Brain pericyte (primary cell): Measurements from ENCODE around the gene ADH7.
A peak's percentile ranks its signal among the peaks of the same experiment; 100 is the strongest.

Source experiments
- DNase-seq: peaks from one replicate; pipeline ENCODE4 v3.0.0-alpha.2; 2012; ENCODE audit warnings: low read depth, low spot score

ADH7 gene

DNA sequence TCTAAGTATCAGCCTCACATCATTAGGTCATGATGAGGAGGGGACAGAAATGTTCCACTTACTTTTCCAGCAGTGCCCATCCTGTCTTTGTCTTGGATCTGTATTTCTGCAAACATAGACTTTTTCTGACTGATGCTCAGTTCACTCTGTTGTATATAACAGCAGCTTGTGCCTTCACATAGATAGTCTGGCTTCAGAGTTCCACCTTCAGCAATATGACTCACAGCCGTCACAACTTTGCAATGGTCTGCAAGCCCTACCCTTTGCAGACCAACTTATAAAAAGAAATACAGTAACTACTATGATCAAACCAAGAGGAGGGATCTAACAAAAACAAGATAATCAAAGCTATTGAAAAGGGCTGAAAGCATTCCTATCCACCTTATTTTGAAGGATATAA, at the start of gene ADH7:
TSS of gene ADH7 (minus strand) at position 189 of the 400 bp plus-strand sequence. CDS start at position 80, 109 bp downstream.
- no peak for DNase-seq

DNA sequence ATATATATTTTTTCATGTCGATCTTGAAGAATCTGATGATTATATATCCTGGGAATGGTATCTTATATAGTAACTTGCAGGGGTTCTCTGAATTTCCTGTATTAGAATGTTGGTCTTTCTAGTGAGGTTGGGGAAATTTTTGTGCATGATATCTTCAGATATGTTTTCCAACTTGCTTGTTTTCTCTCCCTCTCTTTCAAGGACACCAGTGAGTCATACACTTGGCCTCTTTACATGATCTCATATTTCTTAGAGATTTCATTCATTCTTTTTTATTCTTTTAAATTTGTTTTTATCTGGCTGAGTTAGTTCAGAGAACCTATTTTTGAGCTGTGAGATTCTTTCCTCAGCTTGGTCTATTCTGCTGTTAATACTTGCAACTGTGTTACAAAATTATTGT, 48.5 kb upstream of the ADH7 start:
- DNase-seq = no peak

DNA sequence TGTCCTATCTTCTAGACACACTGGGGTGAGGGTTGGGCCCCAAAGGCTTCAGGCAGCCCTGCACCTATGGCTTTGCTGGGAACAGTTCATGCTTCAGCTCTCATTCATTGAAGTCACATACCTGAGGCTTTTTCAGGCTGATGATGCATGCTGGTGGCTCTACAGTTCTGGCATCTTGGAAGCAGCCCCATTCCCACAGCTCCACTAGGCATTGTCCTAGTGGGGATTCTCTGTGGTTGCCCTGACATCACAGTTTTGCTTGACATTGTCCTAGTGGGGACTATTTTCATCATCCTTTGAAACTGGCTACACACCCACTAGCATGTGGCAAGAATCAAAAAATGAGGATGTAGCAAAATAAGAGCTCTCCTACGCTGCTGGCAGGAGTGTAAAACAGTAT, 38.0 kb upstream of the ADH7 start:
- DNase-seq = no peak

DNA sequence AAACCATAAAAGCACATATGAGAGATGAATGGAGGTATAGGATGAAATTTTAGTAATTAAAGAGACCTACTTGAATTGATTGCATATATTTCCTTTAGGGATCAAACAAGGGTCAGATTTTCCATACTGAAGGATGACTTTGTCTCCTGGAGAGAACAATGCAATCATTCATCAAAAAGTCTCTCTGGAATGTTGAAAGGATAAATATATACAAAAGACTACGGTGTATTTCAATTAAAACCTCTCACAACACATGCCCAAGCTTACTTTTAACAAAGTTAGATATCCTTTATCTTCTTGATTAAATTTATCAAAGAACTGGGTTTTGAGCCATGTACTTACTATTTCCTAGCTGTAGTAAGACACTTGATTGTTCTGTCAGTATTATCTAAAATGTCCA, 36.8 kb upstream of the ADH7 start:
- DNase-seq = no peak

DNA sequence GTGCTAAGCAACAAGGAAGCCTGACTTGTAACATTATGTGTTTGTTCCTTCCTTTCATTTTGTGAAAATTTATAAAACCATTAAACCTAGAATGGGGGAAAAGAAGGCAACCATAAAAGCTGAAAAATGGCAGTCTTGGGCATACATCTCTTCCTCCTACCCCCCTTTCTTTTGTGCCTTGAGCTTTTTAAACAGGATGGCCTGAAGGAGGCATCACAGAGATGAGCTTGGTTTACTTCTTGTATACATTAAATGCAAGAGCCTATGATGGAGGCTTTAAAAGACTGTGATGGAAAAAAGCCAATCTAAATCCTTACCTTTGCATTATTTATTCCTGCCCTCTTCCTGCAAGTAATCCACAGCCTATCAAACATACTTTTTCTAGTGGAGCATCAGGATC, 36.2 kb upstream of the ADH7 start:
- DNase-seq = no peak

DNA sequence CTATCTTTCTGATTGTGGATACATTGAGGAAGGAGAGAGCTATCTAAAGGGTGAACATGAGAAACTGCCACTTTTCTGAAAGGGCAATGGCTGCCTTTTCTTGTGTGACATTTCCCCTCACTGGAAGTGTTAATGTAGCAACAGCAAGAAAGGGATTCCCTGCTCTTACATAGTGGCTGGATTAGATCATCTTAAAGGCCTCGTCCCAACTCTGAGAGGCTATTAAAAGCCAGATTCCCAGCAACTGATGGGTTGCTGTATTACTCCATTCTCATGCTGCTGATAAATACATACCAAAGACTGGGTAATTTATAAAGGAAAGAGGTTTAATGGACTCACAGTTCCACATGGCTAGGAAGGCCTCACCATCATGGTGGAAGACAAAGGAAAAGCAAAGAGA, 33.7 kb upstream of the ADH7 start:
- DNase-seq = no peak

DNA sequence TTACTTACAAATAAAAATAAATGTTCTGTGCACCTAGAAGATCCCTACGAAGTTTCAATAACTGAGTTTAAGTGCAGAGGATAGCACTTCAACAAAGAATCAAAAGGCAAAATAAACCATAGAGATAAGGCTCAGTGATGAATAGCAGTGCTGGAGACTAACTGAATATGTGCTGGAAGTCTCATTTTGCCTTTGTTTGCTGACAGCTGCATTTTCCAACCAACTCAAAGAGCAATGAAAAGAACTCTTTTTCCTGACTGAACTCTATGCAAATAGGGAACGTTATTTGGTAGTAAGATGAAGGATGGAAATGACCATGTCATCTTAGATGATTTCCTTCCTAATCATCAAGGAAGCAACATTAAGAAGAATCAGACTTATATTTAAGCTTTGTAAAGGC, 32.7 kb upstream of the ADH7 start:
- no peak for DNase-seq

DNA sequence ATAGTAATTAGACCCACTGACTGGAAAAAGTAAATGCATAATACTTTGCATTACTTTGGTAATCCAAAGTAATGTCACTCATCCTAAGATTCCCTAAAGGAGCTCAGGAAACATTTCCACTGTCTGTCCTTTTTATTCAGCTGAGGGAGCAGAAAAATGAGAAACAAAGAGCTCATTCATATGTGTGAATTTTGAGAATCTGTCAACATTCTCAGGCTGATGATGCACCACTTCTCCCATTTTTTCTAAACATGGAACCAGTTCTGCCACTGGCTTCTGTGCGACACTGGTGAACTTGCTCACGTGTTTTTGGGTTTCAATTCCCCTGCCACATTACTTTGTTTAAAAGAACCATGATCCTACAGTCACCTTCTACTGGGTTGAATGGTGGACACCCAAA, 28.4 kb upstream of the ADH7 start:
- no peak for DNase-seq

DNA sequence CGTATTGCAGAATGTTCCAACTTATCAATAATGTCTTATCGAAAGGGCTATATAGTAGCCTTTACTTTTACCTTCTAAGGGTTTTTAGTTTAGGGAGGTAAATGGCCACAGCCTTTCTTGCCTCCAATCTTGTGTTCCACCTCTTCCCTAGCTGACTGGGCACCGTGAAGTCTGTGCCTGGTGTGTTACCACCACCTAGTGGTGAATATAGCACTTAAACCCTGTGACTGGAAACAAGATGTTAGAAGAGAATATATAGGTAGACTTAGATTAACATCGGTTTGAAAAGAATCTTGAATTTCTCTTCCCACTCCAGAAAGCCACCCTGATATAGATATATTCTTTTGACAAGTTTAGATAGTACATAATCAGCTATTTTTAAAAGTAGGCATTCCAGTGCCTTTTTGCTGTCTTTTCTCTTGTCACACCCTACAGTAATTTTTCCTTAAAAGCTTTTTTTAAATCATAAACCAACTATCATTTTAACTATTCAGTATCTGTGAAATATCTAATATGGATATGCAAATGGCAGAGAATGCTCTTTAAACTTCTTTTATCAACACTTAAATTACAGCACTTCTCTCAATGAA, 27.8 kb upstream of the ADH7 start:
- DNase-seq = peak; percentile 26

DNA sequence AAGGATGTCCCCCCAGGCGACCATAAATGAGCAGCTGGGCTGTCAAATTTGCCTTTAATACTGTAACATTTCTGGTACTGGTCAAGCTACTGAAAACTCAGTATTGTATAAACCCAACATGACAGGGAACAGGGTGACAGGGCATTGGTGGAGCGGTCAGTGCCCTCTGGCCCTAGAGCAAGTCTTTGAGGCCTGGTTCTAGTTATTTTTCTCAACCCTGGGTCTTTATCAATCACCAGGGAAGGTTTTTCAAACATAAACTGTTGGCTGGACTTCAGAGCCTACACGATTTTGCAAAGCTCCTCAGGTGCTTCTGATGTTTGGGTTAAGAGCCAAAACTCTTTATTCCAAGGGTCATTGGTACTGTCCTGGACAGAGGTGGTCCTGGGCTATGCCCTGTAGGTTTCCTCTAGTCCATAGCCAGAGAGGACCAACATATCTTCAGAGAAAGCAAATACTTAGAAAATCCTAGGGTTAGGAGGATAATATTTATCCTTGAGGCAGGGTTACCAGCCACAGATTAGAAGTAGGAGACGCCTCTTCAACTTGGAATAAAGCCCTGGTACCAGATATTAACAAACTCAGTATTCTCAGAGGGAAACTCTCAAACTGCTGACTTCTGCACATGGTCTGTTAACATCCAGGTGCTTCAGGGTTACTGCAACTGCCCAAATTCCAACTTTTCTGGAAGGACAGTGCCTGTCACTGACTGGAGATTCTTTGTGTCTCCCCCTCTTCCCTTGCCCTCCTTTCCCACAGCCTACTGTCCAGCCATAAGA, 26.7 kb upstream of the ADH7 start:
- no peak for DNase-seq

DNA sequence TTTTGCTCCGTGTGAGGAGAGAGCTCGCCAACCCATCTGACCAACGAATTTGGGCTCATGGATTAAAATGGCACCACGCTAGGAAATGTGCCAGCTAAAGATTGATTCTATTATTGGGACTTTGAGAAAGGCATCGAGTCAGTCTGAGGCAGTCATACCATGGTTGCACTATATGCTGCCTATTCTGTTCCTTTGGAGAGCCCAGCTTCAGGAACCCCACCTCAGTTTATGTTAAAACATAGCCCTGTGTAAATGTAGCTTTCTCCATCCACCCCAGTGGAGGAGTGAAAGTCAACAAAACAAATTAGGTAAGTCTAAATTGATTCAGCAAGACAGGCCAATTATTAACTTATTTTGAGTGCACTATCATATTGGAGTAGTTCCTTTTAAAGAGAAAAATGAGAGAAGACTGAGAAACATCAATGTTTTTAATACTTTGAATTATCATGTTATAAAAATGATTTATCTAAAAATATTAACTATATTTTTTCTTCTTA, 24.5 kb upstream of the ADH7 start:
- DNase-seq = no peak

DNA sequence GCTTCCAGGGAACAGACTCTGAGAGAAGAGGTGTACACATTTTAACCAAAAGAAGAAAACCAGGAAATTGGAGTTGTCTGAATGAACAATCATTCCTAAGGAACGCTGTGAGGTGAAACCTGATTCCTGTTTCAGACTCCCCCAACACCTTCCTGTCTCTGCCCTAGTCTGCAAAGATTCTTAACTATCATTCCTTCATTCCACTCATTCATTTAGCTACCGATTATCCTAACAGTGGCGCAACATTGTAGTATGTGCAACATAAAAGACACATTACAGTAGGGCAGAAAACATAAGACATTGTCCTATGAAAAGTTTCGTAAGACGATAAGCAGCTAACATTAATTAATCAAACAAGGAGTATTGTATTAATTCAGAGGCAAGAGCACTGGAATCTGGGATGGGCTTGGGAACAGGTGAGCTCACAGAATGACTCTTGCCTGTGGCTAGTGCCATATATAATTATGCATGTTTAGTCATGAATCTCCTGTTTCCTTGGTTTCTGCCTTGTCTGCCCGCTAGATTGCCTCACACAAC, 23.8 kb upstream of the ADH7 start:
- no peak for DNase-seq

DNA sequence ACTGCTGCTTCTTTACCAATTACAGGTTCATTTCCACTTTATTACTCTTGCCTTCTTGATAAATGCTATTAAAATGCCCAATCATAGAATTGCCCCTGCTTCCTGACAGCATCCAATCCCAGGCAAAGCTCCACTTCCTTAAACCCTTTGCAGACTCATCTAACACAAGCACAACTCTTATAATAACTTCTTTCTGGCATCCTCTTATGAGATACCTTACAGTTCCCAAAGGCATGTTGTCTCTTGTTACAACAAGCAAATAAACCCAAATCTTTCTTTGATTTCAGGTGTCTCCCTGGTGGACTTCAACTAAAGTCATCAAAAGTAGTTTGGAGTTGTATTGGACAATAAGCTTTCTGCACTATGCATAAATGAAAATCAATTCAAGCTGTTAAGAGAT, 22.5 kb upstream of the ADH7 start:
- no peak for DNase-seq

DNA sequence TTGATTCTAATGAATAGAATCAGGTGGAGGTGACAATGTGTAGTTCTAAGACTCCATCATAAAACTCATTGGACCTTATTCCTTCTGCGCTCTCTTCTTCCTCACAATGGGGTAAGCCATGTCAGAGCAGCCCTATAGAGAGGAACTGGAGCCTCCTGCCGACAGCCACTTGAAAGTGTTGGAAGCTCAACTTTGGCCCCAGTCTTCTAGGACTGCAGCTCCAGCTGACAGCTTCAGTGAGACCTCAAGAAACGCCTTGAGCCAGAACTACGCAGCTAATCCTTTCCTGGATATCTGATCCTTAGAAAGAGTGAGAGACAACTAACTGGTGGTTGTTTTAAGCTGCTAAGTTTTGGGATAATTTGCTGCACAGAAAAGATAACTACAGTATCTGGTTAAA, 22.1 kb upstream of the ADH7 start:
- no peak for DNase-seq

DNA sequence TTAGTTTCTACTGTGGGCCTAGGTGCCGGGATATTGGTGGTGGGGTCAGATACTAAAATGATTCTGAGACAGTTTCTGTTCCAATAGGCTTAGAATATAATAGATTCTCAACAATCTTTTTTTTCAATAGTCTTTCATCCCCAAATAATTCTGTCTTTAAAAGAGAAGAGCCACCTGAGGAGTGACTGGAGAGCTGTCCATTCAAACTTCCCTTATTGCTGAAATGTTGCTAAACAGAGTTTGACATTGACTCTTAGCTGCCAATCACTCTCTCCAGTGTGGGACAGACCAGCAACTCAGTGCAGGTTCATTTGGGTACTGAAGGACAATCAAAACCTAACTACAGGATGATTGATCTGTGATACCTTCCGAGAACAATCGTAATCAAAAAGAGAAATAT, 12.4 kb upstream of the ADH7 start:
- no peak for DNase-seq

DNA sequence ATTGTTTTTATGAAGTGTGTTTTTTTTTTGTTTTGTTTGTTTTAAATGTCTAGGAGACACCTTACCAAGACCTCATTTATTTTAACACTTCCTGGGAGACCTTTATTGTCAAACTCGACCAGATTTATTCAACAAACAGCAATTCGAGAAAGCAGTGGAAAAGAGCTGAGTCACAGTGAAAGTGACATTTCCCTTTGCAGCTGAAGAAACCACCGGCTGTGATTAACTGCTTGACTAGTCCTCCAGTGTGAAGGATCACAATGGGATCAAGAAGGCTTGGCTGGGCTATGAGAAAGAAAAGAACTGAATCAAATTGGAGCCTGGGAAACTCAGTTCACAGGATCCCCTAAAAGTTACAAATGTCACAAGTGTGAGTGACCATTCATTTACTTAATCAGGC, 11.9 kb upstream of the ADH7 start:
- no peak for DNase-seq

DNA sequence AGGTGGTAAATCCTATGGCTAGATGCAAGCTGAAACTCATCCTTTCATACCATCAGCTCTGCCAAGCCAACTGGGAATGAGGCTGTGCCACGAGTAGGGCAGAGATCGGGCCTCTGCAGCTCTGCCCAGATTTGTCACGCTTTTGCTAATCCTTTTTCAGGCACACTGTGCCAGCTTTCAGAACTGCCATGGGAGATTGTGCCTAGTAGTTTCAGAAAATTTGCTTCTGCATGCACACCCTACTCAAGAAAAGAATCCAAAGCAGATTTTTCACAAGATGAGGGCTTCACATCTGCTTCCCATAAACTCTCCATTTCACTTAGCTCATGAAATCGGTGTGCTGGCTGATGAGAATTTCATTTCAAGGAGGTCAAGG, 3.3 kb upstream of the ADH7 start:
- DNase-seq = no peak

DNA sequence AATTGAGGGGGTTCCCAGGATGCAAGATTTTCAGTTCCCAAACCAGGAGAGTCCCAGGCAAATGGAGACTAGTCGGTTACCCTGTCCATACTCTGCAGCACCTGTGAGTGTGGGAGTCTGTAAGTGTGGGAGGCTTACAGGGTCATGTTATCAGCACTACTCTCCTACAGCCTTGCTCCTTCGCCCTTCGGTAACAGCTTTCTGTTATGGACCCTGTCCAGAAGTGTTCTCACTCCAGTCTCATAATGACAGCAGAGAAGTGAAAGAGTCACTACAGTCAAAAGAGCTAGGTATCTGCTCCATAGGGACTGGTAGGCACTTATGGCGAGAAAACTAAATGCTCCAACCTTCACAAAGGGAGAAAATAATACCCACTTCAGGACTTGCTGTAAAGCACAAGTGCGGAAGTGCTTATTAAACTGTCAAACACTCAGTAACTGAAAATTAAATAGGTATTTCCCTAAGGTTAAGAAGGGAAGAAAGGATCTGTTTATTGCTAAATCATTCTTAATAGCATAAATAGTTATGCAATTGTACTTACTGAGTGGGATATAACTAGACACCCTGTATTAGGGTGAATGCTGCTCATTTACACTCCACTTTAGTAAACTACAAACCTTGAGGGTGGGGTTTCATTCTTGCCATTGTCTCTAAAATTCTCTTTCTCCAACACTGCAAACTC, 2.7 kb upstream of the ADH7 start:
- DNase-seq = no peak

DNA sequence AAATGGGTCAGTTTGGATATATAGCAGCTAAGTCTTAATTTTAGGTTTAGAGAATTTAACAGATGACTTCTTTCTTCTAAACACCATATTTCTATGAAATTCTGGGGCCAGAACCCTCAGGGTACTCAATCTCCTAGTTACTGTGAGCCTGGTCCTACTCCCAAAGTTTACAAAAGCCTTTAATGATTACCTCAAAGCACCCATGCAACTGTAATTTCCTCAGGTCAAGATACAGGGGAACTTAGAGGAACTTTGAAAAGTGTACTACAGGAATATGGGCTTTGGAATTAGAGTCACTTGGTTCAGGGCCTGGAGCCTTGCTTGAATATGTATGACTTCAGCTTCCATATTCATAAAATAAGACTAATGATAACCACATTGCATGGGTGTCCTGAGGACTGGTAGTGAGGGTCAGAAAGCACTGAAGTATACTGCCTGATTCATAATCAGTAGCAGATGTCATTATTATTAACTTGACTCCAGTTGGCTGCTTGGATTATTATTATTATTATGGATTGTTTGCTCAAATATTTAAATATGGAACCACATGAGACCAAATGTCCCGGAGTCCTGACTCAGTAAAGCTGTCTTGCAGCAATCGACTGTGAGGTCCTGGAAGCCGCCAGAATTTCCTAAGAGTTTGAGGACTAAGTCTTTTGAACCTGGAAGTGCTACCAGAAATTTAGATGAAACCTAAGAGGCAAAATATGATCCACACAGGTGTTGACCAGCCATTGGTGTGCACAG, 2.0 kb upstream of the ADH7 start:
- no peak for DNase-seq

DNA sequence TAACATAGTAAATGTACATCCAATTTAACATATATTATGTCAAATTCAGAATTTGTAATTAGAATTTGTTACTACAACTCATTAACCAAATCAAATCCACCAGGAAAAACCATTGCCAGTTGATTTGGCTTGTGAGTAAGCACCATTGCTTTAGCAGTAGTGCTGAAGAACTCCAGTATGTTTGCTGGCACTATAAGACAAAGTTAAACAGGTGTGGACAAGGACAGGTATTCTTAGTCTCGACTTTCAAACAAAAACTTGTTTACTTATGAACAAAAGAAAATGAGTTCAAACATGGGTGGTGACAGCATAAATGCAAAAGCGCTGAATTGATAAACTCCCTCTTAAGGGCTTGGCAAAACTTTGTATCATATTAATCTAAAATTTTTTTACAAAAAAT, 1.3 kb upstream of the ADH7 start:
- DNase-seq = no peak

DNA sequence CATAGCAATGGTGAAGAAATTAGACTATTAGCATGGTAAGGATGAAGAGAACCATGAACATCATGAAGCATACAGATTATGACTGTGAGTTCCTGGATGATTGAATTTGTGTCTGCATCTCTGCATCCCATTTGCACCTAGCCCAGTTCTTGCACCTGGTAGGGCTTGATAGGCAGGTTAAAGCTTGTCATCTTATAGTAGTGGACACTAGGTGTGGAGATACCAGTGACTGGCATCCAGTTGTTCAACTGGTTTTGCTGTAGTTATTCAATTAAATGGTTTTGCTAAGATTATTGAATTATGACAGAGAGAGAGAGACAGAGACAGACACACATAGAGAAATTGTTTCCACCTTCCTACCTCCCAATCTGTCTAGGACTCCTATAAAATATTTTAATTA, 5.0 kb downstream of the ADH7 start:
- no peak for DNase-seq

DNA sequence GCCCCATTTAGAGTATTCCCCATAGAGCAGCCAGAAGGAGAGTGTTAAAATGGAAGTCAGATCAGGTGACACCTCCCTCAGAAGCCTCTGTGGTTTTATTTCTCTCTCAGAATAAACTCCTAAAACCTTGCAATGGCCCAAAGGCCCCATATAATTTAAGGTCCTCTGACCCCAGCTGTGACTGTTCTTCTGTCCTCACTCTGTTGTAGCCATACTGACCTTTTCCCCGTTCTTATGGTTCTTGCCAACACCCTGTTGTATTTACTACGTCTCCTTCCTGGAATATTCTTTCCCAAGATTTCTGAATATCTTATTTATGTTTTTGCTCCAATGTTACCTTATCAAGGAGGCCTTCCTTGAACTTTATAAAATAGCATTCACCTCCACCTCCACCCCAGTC, 18.0 kb downstream of the ADH7 start:
- DNase-seq = no peak
